NCI-H2227 treated with DMSO at 0.1 percent for 48 hours (cell line): ENCODE measurements around the gene PPP4C.

ENCODE experiments used
- DNase-seq: peaks from one replicate; lab custom pipeline; 2025; lab: John Stamatoyannopoulos, UW

The PPP4C gene

DNA sequence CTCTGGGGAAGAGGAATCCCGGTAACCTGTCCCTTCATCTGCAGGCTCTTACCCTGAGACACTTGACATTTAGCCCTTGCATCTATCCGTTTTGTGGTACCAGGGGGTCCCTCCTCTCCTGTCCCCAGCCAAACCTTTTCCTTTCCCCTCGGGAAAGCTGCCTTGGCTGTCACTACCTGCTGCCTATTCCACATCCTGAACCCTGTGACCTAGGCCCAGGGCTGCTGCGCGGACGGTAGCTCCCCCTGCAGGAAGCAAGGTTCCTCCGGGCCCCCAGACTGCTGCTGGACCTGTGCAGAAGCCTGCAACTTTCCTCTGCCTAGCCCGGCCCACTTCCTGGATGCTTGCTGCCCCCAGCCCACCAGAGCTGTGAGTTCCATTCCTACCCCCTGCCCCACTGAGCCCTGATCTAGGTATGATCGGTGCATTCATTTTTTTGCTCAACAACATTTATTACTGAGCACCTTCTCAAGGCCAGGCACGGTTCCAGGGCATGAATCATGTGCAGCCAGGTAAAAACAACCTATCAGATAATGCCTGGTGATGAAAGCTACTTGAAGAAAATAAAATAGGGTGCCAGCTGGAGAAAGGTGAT, 20.7 kb upstream of the PPP4C start:
- no peak for DNase-seq

GRCh38 chr16:30060346-30060745, 15.4 kb upstream of the PPP4C start:
- no peak for DNase-seq

DNA sequence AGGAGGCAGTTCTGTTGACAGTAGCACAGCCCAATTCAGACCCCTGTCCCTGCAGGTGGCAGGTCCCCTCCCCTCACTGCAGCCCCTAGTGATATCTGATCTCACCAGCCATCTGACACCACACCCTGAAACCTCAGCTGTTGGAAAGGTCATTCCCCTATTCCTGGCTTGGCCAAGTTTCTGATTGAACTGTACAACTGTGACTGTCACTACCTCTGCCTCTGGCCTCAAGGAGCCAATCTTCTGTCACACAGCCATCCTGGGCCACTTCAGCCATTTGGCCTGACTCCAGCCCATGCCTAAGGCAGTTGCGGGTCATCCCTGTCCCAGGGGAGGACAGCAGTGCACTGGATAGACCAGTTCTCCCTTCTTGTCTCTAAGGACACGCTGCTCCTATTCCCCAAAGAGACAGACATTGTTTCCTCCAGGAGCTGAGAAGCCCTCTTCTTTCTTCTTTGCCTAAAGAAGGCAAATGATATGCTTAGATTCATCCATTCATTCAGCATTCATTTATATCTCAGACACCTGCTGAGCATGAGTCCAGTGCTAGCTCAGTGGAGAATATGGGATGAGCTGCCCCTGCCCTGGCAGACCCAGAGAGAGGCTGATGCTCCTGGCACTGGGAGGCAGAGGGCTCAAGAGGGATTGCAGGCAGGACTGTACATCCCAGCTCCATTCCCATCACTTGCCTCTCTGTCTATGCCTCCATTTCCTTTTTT, 14.8 kb upstream of the PPP4C start:
- DNase-seq, result no peak

GRCh38 chr16:30063278-30063892, 12.4 kb upstream of the PPP4C start:
- DNase-seq, result no peak

GRCh38 chr16:30063893-30064728, 11.7 kb upstream of the PPP4C start:
- peak; percentile 51 for DNase-seq

DNA sequence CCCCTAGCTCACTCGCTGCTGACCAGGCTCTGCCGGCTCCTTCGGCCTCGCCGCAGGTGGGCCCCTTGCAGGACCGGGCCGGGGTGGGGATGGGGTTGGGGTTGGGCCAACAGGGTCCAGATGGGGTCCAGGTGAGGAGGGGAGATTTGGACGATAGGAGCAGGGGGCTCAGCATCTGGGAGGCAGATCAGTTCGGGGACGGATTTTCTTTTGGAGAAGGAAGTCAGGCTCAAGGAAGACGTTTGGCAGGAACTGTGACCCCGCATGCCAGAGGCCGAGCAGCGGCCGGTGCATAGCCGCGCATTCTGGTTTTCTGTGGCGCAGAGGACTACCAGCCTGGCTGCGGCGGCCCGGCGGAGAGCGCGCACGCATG, 11.1 kb upstream of the PPP4C start:
- no peak for DNase-seq

- peak; percentile 97 for DNase-seq
Observed at GRCh38 chr16:30065102-30065942, 10.5 kb upstream of the PPP4C start, which contains the start of gene ALDOA. TSS of gene ALDOA (plus strand) at chr16:30065760. CDS start at chr16:30066898, 1,138 bp downstream.

DNA sequence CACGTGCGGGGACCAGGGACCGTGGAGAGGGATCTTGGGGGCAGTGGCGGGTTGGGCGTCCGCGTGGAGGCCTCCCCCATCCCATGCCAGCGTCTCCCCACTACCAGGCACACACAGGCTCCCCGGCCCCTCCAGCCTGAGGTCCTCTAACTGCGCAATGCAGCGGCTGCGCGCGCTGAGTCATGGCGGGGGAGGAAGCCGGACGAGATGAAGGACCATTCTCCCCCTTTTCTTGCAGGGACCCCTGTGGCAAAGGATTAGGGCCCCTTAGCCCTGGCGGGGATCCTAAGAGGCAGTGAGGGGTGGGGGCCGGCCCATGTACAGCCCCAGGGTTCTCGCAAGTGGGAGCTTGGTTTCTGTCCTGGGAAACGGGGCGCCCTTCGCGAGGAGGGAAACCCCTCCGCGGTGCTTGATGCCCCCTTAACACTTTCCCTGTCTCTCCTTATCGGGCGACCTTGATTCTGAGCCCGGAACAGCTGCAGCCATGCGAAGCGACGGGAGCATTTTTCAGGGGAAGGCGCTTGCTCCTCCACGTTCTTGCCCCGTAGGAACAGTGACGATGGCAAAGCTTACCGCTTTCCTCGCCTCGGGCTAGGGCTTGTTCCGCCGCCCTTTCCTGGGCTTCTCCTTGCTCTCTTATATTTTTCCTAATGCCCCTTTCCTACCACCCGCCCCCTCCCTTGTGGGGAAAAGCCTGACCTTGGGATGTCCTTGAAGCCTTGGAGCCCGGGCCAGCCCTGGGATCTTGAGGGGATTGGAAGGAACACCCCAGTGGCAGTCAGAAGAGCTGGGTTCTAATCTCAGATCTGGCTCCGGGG, 9.6 kb upstream of the PPP4C start:
- DNase-seq, result no peak

DNA sequence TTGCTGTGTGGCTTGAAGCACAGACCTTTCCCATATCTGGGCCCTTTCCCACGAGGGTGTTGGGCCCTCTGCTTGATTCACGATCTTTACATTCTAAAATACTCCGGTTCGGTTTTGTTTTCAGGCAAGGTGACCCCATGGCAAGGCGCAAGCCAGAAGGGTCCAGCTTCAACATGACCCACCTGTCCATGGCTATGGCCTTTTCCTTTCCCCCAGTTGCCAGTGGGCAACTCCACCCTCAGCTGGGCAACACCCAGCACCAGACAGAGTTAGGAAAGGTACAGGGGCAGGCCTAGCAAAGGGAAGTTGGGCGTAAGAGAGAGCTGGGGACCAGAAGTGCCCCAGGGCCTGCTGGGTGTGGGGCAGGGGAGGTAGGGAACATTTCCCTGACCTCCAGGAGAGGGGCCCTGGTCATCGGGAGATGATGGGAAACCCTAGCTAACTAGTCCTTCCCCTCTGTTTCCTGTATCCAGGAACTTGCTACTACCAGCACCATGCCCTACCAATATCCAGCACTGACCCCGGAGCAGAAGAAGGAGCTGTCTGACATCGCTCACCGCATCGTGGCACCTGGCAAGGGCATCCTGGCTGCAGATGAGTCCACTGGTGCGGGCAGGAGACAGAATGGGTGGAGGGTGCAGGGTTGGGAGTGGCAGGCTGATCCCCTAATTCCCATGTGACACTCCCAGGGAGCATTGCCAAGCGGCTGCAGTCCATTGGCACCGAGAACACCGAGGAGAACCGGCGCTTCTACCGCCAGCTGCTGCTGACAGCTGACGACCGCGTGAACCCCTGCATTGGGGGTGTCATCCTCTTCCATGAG, 8.8 kb upstream of the PPP4C start:
- DNase-seq, result no peak

- no peak for DNase-seq
Observed at GRCh38 chr16:30067584-30067916, 8.2 kb upstream of the PPP4C start.

DNA sequence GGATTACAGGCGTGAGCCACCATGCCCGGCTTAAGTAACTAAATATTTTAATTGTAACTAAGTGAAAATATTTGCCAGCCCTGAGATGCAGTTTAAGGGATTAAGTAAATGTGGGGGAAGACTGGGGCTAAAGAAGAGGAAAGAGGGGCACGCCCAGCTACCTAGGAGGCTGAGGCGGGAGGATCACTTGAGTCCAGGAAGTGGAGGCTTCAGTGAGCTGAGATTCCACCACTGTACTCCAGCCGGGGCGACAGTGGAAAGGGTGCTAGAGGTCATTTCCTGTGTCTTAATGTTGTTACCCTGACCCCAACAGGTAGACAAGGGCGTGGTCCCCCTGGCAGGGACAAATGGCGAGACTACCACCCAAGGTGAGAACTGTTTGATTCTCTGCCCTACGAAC, 7.5 kb upstream of the PPP4C start:
- no peak for DNase-seq

GRCh38 chr16:30068750-30069610, 6.8 kb upstream of the PPP4C start:
- no peak for DNase-seq

GRCh38 chr16:30069611-30070462, 6.0 kb upstream of the PPP4C start:
- DNase-seq, result peak; percentile 45

- DNase-seq, result no peak
Observed at GRCh38 chr16:30070490-30070889, 5.3 kb upstream of the PPP4C start.

DNA sequence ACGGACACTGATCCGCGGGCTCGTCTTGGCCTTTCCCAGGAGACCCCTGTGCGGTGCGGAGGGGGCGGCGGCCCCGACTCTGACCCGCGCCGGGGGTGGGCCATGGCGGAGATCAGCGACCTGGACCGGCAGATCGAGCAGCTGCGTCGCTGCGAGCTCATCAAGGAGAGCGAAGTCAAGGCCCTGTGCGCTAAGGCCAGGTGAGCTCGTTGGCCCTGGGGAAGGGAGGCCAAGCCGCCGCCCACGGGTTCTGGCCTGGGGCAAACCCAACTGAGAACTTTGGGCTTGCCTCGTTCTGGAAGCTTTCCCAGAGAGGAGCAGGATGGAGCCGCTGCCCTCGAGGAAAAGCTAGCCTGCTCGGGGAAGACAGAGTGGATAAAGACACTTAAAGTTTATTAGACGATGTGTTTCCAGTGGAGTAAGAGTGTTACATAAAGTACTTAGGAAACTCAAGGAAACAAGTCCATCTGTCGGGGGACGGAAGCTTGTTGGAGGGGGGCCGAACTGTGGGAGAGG, 540 bp downstream of the PPP4C start:
- DNase-seq, result no peak

- DNase-seq, result no peak
Observed at GRCh38 chr16:30077656-30078055, 1.9 kb downstream of the PPP4C start.

DNA sequence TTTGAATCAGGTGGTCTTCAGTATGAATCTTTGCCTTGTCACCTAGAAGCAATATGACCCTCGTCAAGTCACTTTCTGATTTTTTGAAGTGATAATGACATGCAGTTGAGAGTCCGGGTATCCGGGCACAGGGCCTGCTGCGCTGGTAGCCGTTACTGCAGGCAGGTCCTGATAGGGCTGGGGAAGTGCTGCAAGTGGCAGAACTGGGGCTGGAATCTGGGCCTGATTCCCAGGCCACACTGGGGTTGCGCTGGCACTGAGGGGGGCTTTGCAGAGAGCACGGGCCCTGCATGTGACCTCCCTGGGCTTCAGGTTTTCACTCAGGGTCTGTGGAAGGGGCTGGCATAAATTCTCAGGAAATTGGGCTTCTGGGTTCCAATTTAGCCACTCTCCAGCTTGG, 3.0 kb downstream of the PPP4C start:
- DNase-seq, result no peak

GRCh38 chr16:30079480-30079879, 3.7 kb downstream of the PPP4C start:
- DNase-seq, result no peak
